ENCODE results near the gene PCDH15. TPM values are rescaled to one million over a fixed set of nuclear protein-coding genes. Genes with fewer than 3 reads are reported as not detected.

PCDH15 gene
- polyA plus RNA-seq (2011; rRNA removed) (not detected in 2 replicates), polyA minus RNA-seq (2011; rRNA and poly(A)+ RNA removed) (not detected in 2 replicates)

DNA sequence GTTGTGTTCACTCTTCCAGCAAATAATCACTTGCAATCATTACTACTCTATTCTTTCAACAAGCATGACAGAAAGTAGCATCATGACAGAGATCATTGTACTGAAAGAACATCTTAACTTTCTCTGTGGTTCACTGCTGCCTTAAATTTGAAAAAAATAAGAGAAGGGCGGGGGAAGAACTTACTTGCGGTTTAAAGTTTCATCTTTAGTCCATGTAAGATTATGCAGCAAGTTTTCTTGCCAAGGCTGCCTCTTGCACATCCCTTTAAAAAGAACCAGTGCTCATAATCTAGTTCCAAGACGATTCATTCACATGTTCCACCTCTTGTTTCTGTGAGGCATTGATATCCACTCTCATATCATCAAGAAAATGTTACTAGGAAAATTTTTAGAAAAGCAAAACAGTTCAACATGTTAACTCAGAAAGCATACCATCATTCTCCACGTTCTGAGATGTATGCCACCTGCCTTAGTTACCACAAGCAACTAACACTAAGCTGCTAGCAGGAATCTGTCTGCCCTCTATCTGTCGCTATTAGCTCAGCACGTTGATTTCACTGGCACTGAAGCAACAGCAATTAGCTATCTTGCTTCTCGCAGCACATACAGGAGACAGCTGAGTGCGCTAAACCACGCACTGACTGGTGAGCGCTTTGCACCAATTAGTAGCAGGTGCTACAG, at the start of gene PCDH15:
Gene PCDH15 (minus strand): TSS at position 491 of the 681 bp plus-strand sequence. CDS start 136,969 bp downstream, outside the sequence.
- CTCF ChIA-PET: interaction anchor here (0.5 to 0.9 kb wide), 2 partner anchors 10 to 11 kb away, joined by 3 read pairs; no protein-coding TSS in a partner anchor
- DNase-seq (ENCODE audit: low read depth, low spot score): no peak
- TF ChIP-seq, protein P1, sequence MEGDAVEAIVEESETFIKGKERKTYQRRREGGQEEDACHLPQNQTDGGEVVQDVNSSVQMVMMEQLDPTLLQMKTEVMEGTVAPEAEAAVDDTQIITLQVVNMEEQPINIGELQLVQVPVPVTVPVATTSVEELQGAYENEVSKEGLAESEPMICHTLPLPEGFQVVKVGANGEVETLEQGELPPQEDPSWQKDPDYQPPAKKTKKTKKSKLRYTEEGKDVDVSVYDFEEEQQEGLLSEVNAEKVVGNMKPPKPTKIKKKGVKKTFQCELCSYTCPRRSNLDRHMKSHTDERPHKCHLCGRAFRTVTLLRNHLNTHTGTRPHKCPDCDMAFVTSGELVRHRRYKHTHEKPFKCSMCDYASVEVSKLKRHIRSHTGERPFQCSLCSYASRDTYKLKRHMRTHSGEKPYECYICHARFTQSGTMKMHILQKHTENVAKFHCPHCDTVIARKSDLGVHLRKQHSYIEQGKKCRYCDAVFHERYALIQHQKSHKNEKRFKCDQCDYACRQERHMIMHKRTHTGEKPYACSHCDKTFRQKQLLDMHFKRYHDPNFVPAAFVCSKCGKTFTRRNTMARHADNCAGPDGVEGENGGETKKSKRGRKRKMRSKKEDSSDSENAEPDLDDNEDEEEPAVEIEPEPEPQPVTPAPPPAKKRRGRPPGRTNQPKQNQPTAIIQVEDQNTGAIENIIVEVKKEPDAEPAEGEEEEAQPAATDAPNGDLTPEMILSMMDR (IDR thresholded peaks at IDR 0.05; ENCODE audit: low read depth, low read length): peak; percentile 35; the same call in 1 of the 2 replicates
- H3K4me3 ChIP-seq (ENCODE audit: low read depth, low read length): no peak within 1 kb of the TSS
- H3K27me3 ChIP-seq (ENCODE audit: control insufficient read depth, insufficient read depth, low read length): no peaks in the 10 kb centered on the region
- H3K9me3 ChIP-seq (ENCODE audit: control insufficient read depth, insufficient read depth, low read length): no peaks in the 10 kb centered on the region
- H3K27ac ChIP-seq (ENCODE audit: low read depth, low read length): no peak within 1 kb of the TSS
- POLR2A ChIA-PET: no interaction called here

DNA sequence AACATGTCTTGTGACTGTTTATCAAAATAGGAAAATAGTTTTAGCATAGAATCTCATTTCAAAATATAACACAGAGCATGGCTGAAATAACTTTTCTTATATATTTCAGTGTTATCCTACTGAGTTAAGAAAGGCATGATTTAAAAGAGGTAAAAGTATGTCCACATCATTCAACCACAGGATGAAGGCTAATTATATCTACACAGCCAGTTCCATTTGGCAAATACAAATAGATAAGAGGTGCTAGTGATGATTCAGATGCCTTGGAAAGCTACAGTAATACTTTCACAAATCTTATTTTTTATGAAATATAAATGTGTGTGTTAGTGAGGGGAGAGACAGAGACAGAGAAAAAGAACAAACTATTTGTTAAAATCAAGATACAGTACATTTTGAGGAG, 42.9 kb upstream of the PCDH15 start:
- Histone ChIP-seq H3K27me3 (ENCODE audit: control insufficient read depth, insufficient read depth, low read length) (no peaks in the 10 kb centered on the region), H3K9me3 (ENCODE audit: control insufficient read depth, insufficient read depth, low read length) (no peaks in the 10 kb centered on the region), H3K27ac (ENCODE audit: low read depth, low read length) (no peak overlapping the region), H3K4me3 (ENCODE audit: low read depth, low read length) (no peak overlapping the region)
- ChIA-PET POLR2A (no interaction called here), CTCF (no interaction called here)
- TF ChIP-seq, protein P1 (IDR thresholded peaks at IDR 0.05; ENCODE audit: low read depth, low read length): no peak
- no peak for DNase-seq (ENCODE audit: low read depth, low spot score)

DNA sequence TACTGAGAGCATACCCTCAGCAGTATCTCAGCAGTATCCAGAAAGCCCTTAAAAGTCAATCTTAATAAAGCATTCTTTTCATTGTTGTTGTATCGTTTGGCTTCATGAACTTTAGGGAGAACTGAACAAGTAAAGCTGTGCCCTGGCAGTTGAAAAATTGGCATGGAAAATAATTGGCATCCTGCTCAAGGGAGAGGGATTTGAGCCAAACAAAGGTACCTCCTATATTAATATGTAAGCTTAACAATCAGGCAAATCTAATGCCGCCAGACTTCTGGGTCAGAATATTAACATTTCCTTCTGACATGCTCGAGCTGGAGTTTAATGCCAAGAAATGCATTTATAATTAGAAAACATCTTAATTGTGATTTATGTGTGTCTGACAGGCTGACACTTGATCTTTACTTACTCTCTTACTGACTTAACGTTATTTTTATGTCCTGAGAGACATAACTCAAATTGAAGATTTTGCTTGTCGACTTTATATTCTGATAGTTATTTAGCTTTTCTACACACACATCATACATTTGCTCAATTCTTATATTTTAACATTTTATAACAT, 42.1 kb upstream of the PCDH15 start:
- POLR2A ChIA-PET: no interaction called here
- H3K27me3 ChIP-seq (ENCODE audit: control insufficient read depth, insufficient read depth, low read length): no peaks in the 10 kb centered on the region
- H3K4me3 ChIP-seq (ENCODE audit: low read depth, low read length): no peak overlapping the region
- H3K27ac ChIP-seq (ENCODE audit: low read depth, low read length): no peak overlapping the region
- H3K9me3 ChIP-seq (ENCODE audit: control insufficient read depth, insufficient read depth, low read length): no peaks in the 10 kb centered on the region
- CTCF ChIA-PET: no interaction called here
- TF ChIP-seq, protein P1 (IDR thresholded peaks at IDR 0.05; ENCODE audit: low read depth, low read length): no peak
- no peak for DNase-seq (ENCODE audit: low read depth, low spot score)

DNA sequence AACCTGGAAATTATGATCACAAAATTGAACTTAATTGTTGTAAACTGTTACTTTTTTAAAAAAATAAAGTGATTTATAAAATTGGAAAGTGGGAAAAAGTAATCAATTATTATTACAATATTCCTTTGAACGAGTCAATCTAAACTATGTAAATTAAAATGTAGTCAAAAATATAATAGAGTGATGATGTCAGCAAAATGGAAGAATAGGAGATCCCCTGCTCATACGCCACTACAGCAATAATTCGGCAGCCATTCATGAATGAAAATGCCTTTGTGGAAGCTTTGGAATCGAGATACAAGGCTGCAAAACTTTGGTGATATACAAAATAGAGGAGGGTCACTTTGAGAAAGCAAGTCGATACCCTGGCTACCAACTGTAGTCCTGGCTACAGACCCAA, 36.4 kb upstream of the PCDH15 start:
- no peak for DNase-seq (ENCODE audit: low read depth, low spot score)
- TF ChIP-seq, protein P1 (IDR thresholded peaks at IDR 0.05; ENCODE audit: low read depth, low read length): no peak
- Histone ChIP-seq H3K27me3 (ENCODE audit: control insufficient read depth, insufficient read depth, low read length) (no peaks in the 10 kb centered on the region), H3K4me3 (ENCODE audit: low read depth, low read length) (no peak overlapping the region), H3K27ac (ENCODE audit: low read depth, low read length) (no peak overlapping the region), H3K9me3 (ENCODE audit: control insufficient read depth, insufficient read depth, low read length) (no peaks in the 10 kb centered on the region)
- CTCF ChIA-PET: no interaction called here
- POLR2A ChIA-PET: no interaction called here

DNA sequence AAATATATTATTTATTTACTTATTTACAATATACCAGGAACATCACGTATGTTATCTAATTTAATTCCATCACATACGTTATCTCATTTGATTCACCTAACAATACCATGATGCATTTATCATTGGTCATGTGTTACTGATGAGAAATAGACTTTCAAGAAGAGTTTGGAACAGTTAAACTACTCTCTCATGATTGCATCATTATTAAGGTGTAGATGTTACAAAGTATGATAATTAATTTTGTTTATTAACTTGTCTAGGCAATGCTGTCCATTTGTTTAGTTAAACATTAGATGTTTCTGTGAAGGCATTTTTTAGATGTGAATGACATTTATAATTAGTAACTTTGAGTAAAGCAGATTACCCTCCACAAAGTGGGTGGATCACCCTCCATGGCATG, 32.0 kb upstream of the PCDH15 start:
- CTCF ChIA-PET: no interaction called here
- Histone ChIP-seq H3K9me3 (ENCODE audit: control insufficient read depth, insufficient read depth, low read length) (no peaks in the 10 kb centered on the region), H3K27me3 (ENCODE audit: control insufficient read depth, insufficient read depth, low read length) (no peaks in the 10 kb centered on the region), H3K4me3 (ENCODE audit: low read depth, low read length) (no peak overlapping the region), H3K27ac (ENCODE audit: low read depth, low read length) (no peak overlapping the region)
- TF ChIP-seq, protein P1 (IDR thresholded peaks at IDR 0.05; ENCODE audit: low read depth, low read length): no peak
- DNase-seq (ENCODE audit: low read depth, low spot score): no peak
- POLR2A ChIA-PET: no interaction called here

Data from AG04450 (cell line).